G401.6 (cell line): ENCODE results near the gene RETREG3.
A peak's percentile ranks its signal among the peaks of the same experiment; 100 is the strongest.
"Not testable (repeated sequence)": the region's sequence is repeated elsewhere in the genome, so short reads cannot be mapped to it uniquely, and the experiment has no call there.

Source experiments
- FAIRE-seq: peaks from 2 replicates; lab custom pipeline; 2012; peaks lifted over from hg19 to GRCh38; lab: Jason Lieb, UNC

The RETREG3 gene

DNA sequence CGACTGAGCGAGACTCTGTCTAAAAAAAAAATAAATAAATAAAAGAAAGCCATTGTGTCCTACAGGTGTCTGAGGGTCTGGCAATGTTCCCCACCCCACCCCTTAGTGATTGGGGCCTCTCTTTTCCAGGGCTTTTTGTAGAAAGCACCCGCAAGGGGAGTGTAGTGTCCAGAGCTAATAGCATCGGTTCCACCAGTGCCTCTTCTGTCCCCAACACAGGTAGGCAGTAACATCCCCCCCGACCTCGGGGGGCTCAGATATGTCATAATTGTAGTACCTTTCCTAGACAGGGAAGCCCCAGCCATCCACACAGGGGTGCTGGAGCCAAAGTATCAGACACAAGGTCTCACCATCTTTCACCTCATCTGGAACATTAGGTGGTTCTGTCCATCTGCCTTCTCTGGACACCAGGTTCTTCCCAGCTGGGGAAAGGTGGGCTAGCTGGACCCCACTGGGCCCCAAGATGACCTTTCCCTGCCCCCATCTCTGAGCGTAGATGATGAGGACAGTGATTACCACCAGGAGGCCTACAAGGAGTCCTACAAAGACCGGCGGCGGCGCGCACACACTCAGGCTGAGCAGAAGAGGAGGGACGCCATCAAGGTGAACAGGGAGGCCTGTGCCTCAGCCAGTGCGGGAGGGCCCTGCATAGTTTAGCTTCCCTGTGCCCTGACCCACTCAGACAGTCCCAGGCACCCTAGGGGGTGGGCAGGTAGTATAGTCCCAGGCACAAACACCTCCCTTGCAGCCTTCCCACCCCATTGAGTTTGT is 40.6 kb downstream of the RETREG3 start:
- no peak for FAIRE-seq

DNA sequence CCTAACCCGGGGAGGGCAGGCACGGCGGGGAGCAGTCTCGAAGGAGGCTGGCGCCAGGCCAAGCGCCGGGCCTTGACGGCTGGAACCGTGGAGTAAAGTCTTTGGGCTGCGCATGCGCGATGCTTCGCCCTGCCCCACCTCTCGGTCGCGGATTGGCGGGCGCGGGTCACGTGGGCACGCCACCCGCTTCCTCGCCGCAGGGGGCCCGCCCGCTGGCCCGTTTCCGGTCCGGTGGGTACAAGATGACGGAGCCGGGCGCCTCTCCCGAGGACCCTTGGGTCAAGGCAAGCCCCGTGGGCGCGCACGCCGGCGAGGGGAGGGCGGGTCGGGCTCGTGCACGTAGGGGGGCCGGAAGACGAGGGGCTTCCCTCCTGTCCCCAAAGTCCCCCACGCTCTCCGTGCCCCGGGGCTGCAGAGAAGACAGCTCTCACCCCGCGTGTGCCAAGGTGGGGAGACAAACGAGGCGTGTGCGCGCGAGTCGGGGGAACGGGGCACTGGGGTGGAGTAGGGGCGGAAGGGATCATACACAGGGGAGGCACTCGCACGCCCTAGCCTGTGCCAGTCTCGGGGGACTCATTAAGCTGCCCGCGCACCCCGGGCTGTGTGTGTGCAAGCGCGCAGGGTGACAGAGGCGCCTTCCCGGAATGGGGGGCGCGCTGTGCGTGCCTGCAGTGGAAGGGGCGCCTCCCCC is 42.1 kb downstream of the RETREG3 start, which contains the start of gene MLX:
MLX (plus strand) TSS at position 218 of the 691 bp plus-strand sequence; CDS start at position 243, 25 bp downstream.
- FAIRE-seq = no peak

DNA sequence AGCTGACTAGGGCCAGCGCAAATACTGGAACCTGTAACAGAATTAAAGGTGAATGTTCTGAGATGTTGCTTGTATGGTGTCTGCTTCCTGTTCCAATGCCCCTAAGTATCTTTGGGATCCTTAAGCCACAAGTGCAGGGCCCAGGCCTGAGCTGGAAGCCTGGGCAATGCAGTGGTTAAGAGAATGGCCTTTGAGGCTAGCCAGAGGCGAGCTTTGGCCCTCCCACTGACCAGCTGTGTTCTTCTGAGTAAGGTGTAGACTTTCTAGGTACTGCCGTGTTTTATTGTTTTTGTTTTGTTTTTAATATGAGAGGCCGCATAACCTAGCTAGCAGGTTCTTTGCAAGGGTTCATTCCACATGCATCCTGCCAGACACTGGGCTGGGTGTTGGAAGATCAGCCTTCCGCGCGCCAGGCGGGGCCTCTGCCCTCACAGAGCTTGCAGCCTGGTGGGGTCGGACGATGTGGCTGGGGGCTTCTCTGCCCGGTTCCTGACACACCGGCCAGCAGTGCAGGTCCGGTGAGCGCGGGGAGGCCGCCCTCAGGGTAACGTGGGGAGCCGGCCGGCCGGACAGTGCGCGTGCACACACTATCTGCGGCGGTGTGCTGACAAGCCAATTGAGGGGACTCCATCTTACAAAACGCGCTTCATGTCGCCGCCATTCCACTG is 42.8 kb downstream of the RETREG3 start:
- no peak for FAIRE-seq

DNA sequence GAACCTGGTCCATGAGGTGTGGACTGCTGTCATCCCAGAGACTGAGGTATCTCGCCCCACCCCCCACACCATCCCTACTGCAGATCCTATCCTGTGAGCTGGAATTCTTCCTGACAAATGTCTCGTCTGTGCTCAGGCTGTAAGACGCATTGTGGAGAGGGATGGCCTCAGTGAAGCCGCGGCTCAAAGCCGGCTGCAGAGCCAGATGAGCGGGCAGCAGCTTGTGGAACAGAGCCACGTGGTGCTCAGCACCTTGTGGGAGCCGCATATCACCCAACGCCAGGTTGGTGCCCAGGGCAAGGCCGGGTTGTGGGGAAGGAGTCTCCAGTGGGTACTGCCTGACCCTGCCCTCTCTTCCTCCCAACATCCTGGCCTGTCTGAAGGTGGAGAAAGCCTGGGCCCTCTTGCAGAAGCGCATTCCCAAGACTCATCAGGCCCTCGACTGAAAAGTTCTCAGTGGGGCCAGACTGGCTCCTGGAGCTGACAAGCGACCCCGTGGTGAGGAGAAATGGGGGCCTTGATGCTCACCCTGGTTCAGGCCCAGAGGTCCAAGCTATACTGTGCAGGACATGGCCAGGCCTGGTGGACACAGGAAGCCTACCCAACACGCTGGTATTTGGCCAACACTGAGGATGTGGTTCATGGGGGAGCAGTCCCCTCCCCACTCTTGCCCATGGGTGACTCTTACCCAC is 43.5 kb downstream of the RETREG3 start:
- no peak for FAIRE-seq

DNA sequence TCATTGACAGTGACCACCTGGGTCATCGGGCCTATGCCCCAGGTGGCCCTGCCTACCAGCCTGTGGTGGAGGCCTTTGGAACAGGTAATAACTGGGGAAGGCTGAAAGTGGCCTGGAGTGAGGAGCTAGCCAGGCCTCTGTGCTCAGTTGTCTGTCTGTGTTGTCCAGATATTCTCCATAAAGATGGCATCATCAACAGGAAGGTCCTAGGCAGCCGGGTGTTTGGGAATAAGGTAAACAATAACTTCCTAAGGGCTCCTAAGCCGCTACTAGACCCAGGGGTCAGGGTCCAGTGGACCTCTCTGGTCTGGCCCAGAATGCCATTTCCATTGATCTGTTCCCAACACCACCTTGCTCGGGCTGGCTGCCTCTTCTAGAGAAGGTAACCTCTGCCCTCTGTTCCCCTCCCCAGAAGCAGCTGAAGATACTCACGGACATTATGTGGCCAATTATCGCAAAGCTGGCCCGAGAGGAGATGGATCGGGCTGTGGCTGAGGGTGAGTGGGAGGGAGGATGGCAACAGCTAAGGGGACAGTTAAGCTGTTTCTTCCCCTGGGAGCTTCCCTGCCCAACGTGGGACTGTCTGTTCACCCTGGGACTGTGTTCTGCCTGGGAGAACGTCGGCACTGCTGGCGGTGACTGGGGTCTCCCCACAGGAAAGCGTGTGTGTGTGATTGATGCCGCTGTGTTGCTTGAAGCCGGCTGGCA is 44.2 kb downstream of the RETREG3 start:
- no peak for FAIRE-seq

DNA sequence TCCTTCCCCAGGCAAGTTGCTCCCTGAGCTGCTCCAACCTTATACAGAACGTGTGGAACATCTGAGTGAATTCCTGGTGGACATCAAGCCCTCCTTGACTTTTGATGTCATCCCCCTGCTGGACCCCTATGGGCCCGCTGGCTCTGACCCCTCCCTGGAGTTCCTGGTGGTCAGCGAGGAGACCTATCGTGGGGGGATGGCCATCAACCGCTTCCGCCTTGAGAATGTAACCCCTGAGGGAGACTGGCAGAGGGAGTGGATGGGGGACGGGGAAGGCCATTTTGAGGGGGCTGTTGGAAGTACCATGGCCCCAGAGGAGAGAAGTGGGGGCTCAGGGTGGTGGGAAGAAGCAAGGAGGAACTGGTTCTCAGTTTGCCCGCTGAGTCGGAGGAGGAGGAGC is 45.2 kb downstream of the RETREG3 start:
- FAIRE-seq = no peak

DNA sequence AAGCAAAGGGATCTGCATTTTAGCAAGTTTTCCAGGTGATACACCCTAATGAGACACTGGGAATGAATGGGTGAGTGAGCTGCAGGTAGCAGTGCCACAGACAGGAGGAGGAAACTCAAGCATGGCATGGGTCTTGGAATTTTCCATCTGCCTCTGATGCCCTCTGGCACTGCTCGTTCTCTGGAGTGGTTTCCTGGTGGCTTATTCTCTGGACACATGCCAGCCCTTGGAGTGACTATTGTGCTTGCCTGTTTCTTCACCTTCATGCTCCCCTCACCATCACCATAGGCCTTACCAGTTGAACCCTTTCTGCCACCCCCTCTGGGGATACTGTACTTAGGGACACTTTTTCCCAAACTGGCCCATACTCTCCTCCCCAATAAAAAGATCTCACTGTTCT is 45.6 kb downstream of the RETREG3 start:
- no peak for FAIRE-seq

DNA sequence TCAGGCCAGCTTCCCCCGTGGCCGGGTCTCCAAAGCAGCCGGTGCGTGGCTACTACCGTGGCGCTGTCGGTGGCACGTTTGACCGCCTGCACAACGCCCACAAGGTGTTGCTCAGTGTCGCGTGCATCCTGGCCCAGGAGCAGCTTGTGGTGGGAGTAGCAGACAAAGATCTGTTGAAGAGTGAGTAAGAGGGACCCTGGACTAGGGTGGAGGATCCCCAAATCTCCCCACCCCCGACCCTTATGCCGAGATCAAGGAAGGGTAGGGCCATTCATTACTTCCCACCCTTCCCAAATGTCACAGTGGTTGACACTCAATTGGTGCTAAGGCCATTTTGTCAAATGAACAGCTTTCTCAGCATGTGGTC is 46.0 kb downstream of the RETREG3 start:
- no peak for FAIRE-seq

DNA sequence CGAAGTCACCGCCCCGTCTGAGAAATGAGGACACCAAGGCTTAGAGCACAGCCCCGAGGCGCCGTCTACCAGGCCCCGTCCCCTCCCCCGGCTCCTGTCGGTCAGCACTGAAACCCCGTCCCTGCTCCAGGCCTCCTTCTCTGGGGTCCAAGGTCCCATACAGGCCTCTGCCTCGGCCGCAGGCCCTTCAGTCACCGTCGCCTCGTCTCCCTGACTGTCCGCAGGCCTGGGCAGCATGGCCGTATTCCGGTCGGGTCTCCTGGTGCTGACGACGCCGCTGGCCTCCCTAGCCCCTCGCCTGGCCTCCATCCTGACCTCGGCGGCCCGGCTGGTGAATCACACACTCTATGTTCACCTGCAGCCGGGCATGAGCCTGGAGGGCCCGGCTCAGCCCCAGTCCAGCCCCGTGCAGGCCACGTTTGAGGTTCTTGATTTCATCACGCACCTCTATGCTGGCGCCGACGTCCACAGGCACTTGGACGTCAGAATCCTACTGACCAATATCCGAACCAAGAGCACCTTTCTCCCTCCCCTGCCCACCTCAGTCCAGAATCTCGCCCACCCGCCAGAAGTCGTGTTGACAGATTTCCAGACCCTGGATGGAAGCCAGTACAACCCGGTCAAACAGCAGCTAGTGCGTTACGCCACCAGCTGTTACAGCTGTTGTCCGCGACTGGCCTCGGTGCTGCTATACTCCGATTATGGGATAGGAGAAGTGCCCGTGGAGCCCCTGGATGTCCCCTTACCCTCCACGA is 46.6 kb downstream of the RETREG3 start:
- FAIRE-seq = no peak

DNA sequence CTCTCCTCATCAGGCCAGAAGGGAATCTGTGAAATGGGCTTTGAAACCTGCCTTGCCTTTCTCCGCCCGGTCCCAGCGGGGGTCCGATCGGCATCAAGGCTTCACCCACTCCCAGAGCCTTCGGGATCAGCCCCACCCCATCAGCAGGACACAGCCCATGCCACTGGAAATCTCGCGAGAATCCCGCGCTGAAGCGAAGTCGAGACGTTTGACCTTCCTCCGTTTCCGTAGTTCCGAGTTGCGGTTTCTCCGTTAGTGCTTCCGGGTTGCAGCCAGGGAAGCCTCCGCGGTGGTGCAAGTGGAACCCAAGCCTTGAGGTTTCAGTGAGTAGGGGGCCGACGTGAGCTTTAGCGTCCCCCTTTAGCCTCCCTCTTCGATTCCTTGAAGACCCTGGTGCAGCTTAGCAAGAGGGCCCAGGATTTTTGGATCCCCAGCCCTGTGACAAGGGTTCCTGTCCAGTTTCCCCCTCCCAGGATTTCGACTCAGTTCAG is 47.2 kb downstream of the RETREG3 start, which contains the start of gene COASY:
COASY (plus strand) TSS at position 252 of the 491 bp plus-strand sequence. CDS start 475 bp downstream, outside the sequence.
- no peak for FAIRE-seq

DNA sequence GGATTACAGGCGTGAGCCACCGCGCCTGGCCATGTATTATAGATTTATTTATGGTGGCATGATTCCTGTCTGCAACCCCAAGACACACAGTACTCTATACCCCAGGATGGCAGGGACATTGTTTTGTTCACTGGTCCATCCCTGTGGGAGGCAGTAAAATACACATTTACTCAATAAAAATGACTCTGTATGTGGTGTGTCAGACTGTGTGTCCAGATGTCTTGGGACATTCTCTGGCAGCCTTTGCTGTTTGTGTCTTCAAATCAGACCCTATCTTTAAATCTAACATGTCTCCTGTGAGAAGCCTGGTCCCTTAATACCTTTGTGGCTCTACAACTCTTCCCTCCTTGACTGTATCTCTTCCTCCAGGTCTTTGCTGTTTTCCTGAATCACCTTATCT is 48.9 kb downstream of the RETREG3 start:
- FAIRE-seq = no peak

DNA sequence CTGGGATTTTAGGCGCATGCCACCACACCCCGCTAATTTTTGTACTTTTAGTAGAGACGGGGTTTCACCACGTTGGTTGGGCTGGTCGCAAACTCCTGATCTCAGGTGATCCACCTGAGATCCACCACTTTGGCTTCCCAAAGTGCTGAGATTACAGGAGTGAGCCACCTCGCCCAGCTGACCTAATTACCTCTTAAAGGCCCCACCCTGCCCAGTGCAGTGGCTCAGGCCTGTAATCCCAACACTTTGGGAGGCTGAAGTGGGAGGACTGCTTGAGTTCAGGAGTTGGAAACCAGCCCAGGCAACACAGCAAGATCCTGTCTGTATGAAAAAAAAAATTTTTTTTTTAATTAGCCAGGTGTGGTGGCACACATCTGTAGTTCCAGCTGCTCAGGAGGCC is 50.1 kb downstream of the RETREG3 start:
- FAIRE-seq = no peak

DNA sequence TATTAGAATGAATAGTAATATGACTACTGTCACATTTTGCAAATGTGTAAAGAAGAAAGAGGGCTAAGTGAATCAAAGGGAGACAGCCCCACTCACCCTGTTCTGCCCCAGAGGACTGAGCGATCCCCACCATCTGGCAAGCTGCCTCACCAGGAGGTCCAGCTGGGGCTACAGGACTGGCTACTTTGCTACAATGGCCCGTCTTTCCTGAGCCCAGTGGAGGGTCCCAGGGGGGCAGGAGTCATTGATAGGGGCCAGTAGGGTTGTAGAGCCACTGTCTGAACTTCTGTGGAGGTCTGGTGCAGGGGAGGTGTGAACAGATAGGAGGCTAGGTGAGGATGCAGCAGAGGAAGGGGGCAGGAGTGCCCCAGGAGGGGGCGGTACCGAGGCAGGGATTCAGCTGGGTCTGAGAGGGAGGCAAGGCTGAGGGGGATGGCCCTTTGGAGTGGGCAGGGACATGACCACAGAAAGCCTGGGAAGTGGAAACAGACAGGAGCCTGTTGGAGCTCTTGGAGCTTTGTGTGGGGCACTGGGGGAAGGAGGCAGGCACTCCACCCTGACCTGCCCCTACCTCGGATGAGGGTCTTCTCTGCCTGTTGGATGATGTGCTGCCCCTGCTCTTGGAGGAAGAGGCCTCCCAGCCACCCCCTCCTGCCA is 53.1 kb downstream of the RETREG3 start:
- peak; percentile 55 for FAIRE-seq

DNA sequence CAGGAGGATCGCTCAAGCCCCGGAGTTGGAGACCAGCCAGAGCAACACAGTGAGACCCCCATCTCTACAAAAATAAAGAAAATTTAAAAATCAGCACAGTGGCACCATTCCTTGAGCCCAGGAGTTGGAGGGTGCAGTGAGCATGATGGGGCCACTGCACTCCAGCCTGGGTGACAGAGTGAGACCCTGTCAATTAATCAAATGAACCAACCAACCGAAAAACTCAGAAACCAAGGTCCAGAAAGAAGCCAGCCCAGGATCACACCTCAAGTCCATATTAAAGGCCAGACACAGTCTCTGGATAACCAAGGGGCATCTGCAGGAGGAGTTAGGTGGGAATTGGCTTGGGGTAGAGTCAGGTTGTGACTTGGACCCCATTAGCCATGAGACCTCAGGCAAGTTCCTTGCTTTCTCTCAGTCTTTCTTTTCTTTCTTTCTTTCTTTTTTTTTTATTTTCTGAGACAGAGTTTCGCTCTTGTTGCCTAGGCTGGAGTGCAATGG is 54.0 kb downstream of the RETREG3 start:
- no peak for FAIRE-seq

DNA sequence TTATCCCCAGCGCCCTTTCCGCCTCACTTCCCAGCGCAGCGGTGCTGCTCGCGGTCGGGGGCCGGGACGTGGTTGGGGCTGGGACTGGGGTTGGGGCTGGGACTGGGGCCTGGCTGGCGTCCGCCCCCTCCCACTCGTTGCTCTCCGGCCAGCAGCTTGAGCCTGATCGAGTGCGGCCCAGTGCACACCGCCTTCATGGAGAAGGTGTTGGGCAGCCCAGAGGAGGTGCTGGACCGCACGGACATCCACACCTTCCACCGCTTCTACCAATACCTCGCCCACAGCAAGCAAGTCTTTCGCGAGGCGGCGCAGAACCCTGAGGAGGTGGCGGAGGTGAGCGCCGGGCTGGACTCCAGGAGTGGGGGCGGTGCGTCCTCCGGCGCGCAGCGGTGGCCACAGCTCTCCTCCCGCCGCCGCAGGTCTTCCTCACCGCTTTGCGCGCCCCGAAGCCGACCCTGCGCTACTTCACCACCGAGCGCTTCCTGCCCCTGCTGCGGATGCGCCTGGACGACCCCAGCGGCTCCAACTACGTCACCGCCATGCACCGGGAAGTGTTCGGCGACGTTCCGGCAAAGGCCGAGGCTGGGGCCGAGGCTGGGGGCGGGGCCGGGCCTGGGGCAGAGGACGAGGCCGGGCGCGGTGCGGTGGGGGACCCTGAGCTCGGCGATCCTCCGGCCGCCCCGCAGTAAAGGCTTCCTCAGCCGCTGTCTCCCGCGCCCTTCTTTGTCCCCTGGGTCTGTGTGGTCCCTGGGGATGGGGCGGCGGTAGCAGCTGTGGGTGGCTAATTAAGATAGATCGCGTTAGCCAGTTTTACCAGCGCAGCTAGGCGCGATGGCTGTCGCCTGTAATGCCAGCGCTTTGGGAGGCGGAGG is 54.7 kb downstream of the RETREG3 start:
- no peak for FAIRE-seq

DNA sequence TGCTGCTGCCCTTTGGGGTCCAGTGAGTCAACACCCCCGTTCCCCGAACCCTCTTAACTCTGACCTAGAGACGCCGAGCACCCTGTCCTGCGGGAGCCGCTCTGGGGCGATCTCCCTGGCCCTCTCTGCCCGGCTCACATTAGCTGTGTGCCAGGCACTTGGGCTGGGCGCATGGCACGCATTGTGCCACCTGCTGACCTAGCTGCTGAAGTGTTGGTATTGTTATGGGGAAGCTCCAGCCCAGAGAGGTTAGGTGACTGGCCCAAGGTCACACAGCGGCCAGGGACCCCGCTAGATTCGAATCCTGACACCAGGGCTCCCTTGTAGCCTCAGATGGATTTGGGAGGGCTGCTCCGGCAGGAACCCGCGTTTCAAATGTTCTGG is 55.3 kb downstream of the RETREG3 start:
- no peak for FAIRE-seq

DNA sequence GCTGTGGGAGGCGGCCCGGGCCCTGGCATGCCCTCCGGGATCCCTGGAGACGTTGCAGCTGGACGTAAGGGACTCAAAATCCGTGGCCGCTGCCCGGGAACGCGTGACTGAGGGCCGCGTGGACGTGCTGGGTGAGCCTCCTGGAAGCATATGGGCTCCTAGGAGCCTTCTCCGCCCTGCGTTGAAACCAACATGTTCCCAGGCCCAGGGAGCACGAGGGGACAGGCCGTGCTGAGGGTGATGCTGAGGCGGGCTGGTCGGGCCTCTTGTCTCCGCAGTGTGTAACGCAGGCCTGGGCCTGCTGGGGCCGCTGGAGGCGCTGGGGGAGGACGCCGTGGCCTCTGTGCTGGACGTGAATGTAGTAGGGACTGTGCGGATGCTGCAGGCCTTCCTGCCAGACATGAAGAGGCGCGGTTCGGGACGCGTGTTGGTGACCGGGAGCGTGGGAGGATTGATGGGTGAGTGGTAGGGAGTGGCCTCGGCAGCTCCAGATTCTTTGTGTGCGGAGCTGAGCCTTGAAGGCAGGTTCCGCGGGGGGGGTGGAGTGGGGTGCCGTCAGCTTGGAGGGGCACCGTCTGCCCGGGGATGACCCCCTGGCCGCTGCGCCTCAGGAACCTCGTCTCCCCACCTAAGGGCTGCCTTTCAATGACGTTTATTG is 55.9 kb downstream of the RETREG3 start:
- FAIRE-seq = no peak

DNA sequence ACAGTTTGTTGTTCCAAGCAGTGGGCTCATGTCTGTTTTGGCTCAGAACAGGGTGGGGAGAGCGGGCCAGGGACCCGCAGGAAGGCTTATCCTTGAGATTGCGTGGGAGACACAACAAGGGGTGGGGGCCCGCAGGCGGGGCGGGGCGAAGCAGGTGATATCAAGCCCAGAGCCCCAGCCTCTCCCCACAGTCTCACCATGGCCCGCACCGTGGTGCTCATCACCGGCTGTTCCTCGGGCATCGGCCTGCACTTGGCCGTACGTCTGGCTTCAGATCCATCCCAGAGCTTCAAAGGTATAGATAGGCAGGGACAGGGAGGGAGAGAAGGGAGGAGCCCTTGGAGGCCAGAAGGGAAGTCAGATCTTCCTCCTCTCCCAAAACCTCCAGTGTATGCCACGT is 56.4 kb downstream of the RETREG3 start, which contains the start of gene HSD17B1:
HSD17B1 (plus strand) TSS at position 188 of the 400 bp plus-strand sequence; CDS start at position 199, 11 bp downstream.
- not testable (repeated sequence) for FAIRE-seq
